Vagina (tissue), 2 donors: ENCODE measurements around the gene ESYT2. TPM values are rescaled to one million over a fixed set of nuclear protein-coding genes. Genes with fewer than 3 reads are reported as not detected.

ENCODE experiments used
- DNase-seq, 2 donors: peaks; one replicate each; pipeline ENCODE4 v3.0.0-alpha.2; 2017; ENCODE audit errors: extremely low spot score in 2 of 2
- H3K27ac ChIP-seq: fragments of 200-600 bp; sonication (generic); one replicate; pipeline ENCODE4 v1.5.1; 2019
- H3K27me3 ChIP-seq: fragments of 200-600 bp; sonication (generic); one replicate; pipeline ENCODE4 v1.5.1; 2019
- H3K36me3 ChIP-seq, 2 donors: fragments of 200-600 bp; sonication (generic); one replicate each; pipeline ENCODE4 v1.5.1; 2017 to 2019
- H3K4me1 ChIP-seq: fragments of 200-600 bp; sonication (generic); one replicate; pipeline ENCODE4 v1.5.1; 2019
- H3K4me3 ChIP-seq, 2 donors: fragments of 200-600 bp; sonication (generic); 1 replicate in 1 of 2; 2 replicates in 1 of 2; pipeline ENCODE4 v1.5.1; 2016 to 2019
- H3K9me3 ChIP-seq: fragments of 200-600 bp; sonication (generic); one replicate; pipeline ENCODE4 v1.5.1; 2019
- POLR2A ChIP-seq, 2 donors: fragments of 450-650 bp; IDR thresholded peaks; one replicate each; pipeline ENCODE4 v1.6.1; 2017; ENCODE audit warnings: antibody characterized with exemption in 2 of 2, mild to moderate bottlenecking in 2 of 2, moderate library complexity in 2 of 2
- POLR2AphosphoS5 ChIP-seq, 2 donors: sonication (generic); formaldehyde crosslinking; IDR thresholded peaks; one replicate each; pipeline ENCODE4 v1.9.0; 2017; ENCODE audit warnings: antibody characterized with exemption in 2 of 2, mild to moderate bottlenecking in 2 of 2, low read depth in 1 of 2; ENCODE audit not compliant: insufficient read depth in 1 of 2
- intact Hi-C: fragments of 100-400 bp; cut with DNase I; formaldehyde crosslinking; loops from one replicate; pipeline ENCODE4 v1.15.1; 2023
- total RNA-seq: library from RNA; depleted of rRNA; stranded (reverse); fragments of >200 nt; gene quantifications from one replicate; pipeline ENCODE4 v1.2.3, GENCODE V29; 2016
- TF ChIP-seq, protein P1 (sequence below), 3 experiments: fragments of 450-650 bp in 2 of 3; fragments of 200-600 bp in 1 of 3; sonication (generic) in 1 of 3; IDR thresholded peaks; one replicate each; pipeline ENCODE4 v1.5.1; 2017 to 2019; ENCODE audit warnings: antibody characterized with exemption in 3 of 3, mild to moderate bottlenecking in 2 of 3, moderate library complexity in 2 of 3

The ESYT2 gene
- total RNA-seq, 1 donor from 2014 or later = 82.5 TPM

- peaks cover 0 to 43% of the 10 kb centered on the region in 2 donors for H3K36me3 ChIP-seq
Measured at GRCh38 chr7:158759245-158759614, 70.1 kb downstream of the ESYT2 start.

GRCh38 chr7:158758586-158759244 lies 70.6 kb downstream of the ESYT2 start:
- H3K27me3 ChIP-seq = no peaks in the 10 kb centered on the region
- peaks cover 0 to 43% of the 10 kb centered on the region in 2 donors for H3K36me3 ChIP-seq
- no peak overlapping the region for H3K4me3 ChIP-seq
- no peaks in the 10 kb centered on the region for H3K9me3 ChIP-seq
- DNase-seq = no peak
- no peaks in the 10 kb centered on the region for H3K4me1 ChIP-seq
- intact Hi-C loops = no loop called here
- TF ChIP-seq, protein P1, sequence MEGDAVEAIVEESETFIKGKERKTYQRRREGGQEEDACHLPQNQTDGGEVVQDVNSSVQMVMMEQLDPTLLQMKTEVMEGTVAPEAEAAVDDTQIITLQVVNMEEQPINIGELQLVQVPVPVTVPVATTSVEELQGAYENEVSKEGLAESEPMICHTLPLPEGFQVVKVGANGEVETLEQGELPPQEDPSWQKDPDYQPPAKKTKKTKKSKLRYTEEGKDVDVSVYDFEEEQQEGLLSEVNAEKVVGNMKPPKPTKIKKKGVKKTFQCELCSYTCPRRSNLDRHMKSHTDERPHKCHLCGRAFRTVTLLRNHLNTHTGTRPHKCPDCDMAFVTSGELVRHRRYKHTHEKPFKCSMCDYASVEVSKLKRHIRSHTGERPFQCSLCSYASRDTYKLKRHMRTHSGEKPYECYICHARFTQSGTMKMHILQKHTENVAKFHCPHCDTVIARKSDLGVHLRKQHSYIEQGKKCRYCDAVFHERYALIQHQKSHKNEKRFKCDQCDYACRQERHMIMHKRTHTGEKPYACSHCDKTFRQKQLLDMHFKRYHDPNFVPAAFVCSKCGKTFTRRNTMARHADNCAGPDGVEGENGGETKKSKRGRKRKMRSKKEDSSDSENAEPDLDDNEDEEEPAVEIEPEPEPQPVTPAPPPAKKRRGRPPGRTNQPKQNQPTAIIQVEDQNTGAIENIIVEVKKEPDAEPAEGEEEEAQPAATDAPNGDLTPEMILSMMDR (IDR thresholded peaks at IDR 0.05) = no peak
- TF ChIP-seq POLR2AphosphoS5 (IDR thresholded peaks at IDR 0.05; ENCODE audit: insufficient read depth in 1 of 2, low read depth in 1 of 2) (no peak), POLR2A (IDR thresholded peaks at IDR 0.05) (no peak)
- no peak overlapping the region for H3K27ac ChIP-seq

More at GRCh38 chr7:158759245-158759614, 70.1 kb downstream of the ESYT2 start:
- intact Hi-C loops = no loop called here
- no peak overlapping the region for H3K27ac ChIP-seq
- no peak overlapping the region for H3K4me3 ChIP-seq
- H3K9me3 ChIP-seq = no peaks in the 10 kb centered on the region
- no peak for TF ChIP-seq POLR2AphosphoS5 (IDR thresholded peaks at IDR 0.05; ENCODE audit: insufficient read depth in 1 of 2, low read depth in 1 of 2)
- no peak for TF ChIP-seq POLR2A (IDR thresholded peaks at IDR 0.05)
- TF ChIP-seq, protein P1 (IDR thresholded peaks at IDR 0.05) = no peak
- no peaks in the 10 kb centered on the region for H3K4me1 ChIP-seq
- no peaks in the 10 kb centered on the region for H3K27me3 ChIP-seq
- peak in 1 of 2 donors; percentile 28 for DNase-seq

DNA sequence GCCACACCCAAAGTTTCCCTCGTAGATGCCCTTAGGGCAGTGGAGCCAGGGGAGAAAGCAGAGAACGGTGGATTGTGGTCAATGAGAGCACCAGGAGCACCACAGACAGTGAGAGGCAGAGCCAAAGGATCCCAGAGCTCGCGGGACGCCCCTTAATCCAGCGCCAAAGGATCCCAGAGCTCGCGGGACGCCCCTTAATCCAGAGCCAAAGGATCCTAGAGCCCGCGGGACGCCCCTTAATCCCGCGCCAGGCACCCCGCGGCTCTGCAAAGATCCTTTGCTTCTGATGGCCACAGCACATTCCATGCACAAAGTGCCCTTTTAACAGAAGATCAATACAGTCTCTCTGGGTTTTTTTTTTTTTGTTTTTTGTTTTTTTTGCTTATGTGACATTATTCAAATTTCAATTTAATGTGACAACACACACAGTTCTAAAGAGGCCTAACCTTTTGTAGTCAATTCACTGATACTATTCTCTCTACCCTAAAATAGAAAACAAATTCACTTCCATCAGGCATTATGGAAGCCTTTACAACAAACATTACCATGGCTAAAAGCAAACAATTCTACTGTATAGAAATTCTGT lies 71.8 kb downstream of the ESYT2 start:
- no peak overlapping the region for H3K4me3 ChIP-seq
- H3K4me1 ChIP-seq = no peaks in the 10 kb centered on the region
- peak in 1 of 2 donors; percentile 22 for DNase-seq
- H3K9me3 ChIP-seq = no peaks in the 10 kb centered on the region
- no peak overlapping the region for H3K27ac ChIP-seq
- peaks cover 0 to 40% of the 10 kb centered on the region in 2 donors for H3K36me3 ChIP-seq
- TF ChIP-seq, protein P1 (IDR thresholded peaks at IDR 0.05) = no peak
- TF ChIP-seq POLR2AphosphoS5 (IDR thresholded peaks at IDR 0.05; ENCODE audit: insufficient read depth in 1 of 2, low read depth in 1 of 2) = no peak
- TF ChIP-seq POLR2A (IDR thresholded peaks at IDR 0.05) = no peak
- intact Hi-C loops = no loop called here
- no peaks in the 10 kb centered on the region for H3K27me3 ChIP-seq

DNA sequence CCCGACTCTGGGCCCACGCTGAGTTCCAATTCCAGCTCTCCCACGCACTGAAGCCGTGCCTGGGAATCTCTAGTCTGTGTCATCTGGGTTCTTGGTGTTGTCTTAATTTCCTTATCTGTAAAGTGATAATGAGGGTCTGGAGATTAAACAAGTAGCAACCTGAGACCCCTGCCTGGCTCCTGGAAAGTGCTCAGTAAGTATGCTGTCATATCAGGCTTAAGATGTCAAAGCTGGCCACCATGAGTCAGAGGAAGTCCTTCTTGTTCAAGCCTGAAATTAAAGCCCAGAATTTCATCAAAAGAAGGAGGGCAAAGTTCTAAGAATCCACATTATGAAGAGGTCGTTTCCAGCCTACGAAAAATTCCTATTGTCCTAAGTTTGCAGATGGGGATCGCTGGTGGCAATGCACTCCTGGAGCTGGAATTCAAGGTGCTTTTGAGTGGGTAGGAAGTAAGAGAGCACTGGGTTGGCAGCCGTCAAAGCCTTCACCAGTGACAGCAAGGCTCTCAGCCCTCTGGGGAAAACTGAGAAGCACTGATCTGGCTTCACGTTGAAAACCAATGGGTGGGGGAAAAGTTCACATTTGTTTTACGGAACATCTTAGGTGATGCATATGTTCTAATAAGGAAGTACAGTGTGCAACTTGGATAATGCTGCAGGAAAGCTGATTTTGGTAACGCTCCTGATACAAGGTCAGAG lies 74.4 kb downstream of the ESYT2 start:
- Histone ChIP-seq H3K36me3 (peaks cover 0 to 34% of the 10 kb centered on the region in 2 donors), H3K27me3 (no peaks in the 10 kb centered on the region), H3K27ac (no peak overlapping the region), H3K4me3 (no peak overlapping the region), H3K9me3 (no peaks in the 10 kb centered on the region), H3K4me1 (no peaks in the 10 kb centered on the region)
- TF ChIP-seq POLR2A (IDR thresholded peaks at IDR 0.05) (no peak), POLR2AphosphoS5 (IDR thresholded peaks at IDR 0.05; ENCODE audit: insufficient read depth in 1 of 2, low read depth in 1 of 2) (no peak)
- TF ChIP-seq, protein P1 (IDR thresholded peaks at IDR 0.05) = no peak
- DNase-seq = peak in 1 of 2 donors; percentile 40
- intact Hi-C loops = no loop called here
